Peyer's patch (tissue), 4 donors: ENCODE results near the gene ZNF541. TPM values are rescaled to one million over a fixed set of nuclear protein-coding genes. Genes with fewer than 3 reads are reported as not detected.

ENCODE experiments used
- DNase-seq, 3 donors: peaks; one replicate each; pipeline ENCODE4 v3.0.0-alpha.2; 2017 to 2019
- H3K27ac ChIP-seq, 4 donors: fragments of 200-600 bp; sonication (generic); one replicate each; pipeline ENCODE4 v1.5.1; 2016 to 2019
- H3K27me3 ChIP-seq, 2 donors: fragments of 200-600 bp; sonication (generic); one replicate each; pipeline ENCODE4 v1.5.1; 2019
- H3K36me3 ChIP-seq, 3 donors: fragments of 200-600 bp; sonication (generic); one replicate each; pipeline ENCODE4 v1.5.1; 2016 to 2019
- H3K4me1 ChIP-seq, 4 donors: fragments of 200-600 bp; sonication (generic); one replicate each; pipeline ENCODE4 v1.5.1; 2016 to 2019
- H3K4me3 ChIP-seq, 4 donors: fragments of 200-600 bp; sonication (generic); 1 replicate in 3 of 4; 2 replicates in 1 of 4; pipeline ENCODE4 v1.5.1; 2016 to 2019; ENCODE audit warnings: mild to moderate bottlenecking in 1 of 4
- H3K9me3 ChIP-seq, 4 donors: fragments of 200-600 bp; sonication (generic); one replicate each; pipeline ENCODE4 v1.5.1; 2016 to 2019; ENCODE audit warnings: mild to moderate bottlenecking in 1 of 4
- CTCF ChIP-seq, 6 experiments: fragments of 450-650 bp in 4 of 6; fragments of 200-600 bp in 2 of 6; sonication (generic) in 1 of 6; IDR thresholded peaks; one replicate each; pipeline ENCODE4 v1.5.1; 2017 to 2019; ENCODE audit warnings: antibody characterized with exemption in 6 of 6, mild to moderate bottlenecking in 3 of 6, moderate library complexity in 1 of 6
- POLR2A ChIP-seq, 2 donors: fragments of 450-650 bp; IDR thresholded peaks; one replicate each; pipeline ENCODE4 v1.5.1; 2017; ENCODE audit warnings: antibody characterized with exemption in 2 of 2, mild to moderate bottlenecking in 2 of 2, moderate library complexity in 2 of 2
- total RNA-seq, 4 donors: library from RNA; depleted of rRNA; stranded (reverse); fragments of >200 nt; gene quantifications; one replicate each; pipeline ENCODE4 v1.1.0, GENCODE V29; 2016

The ZNF541 gene
- total RNA-seq, 4 donors from 2014 or later = not detected

- H3K4me1 ChIP-seq = peaks cover 0 to 43% (median 14%) of the 10 kb centered on the region in 4 donors
Observed at GRCh38 chr19:47608969-47609905, 36.3 kb upstream of the ZNF541 start, which contains the start of gene BICRA. Gene BICRA, plus strand, starts transcription at chr19:47609134. Its CDS starts 64,441 bp downstream, at chr19:47673575.

GRCh38 chr19:47608074-47608918, 35.3 kb upstream of the ZNF541 start:
- H3K36me3 ChIP-seq = no peaks in the 10 kb centered on the region
- H3K27ac ChIP-seq = peak overlapping the region; percentile 94 to 98 (median 96)
- H3K4me1 ChIP-seq = peaks cover 0 to 41% (median 14%) of the 10 kb centered on the region in 4 donors
- H3K27me3 ChIP-seq = no peaks in the 10 kb centered on the region
- H3K9me3 ChIP-seq = no peaks in the 10 kb centered on the region
- peak; percentile 94 to 97 (median 96) for DNase-seq
- peak in 5 of 6 experiments; percentile 12 to 54 (median 46) for TF ChIP-seq CTCF (IDR thresholded peaks at IDR 0.05)
- peak; percentile 74 to 87 for TF ChIP-seq POLR2A (IDR thresholded peaks at IDR 0.05)
- peak overlapping the region; percentile 71 to 100 (median 90) for H3K4me3 ChIP-seq

More at GRCh38 chr19:47608969-47609905, 36.3 kb upstream of the ZNF541 start, which contains the start of gene BICRA:
- peak; percentile 16 to 37 for TF ChIP-seq POLR2A (IDR thresholded peaks at IDR 0.05)
- TF ChIP-seq CTCF (IDR thresholded peaks at IDR 0.05) = no peak
- peak; percentile 72 to 90 (median 90) for DNase-seq
- H3K4me3 ChIP-seq = peak within 1 kb of the TSS; percentile 71 to 100 (median 90)
- peak within 1 kb of the TSS; percentile 94 to 98 (median 96) for H3K27ac ChIP-seq
- no peaks in the 10 kb centered on the region for H3K9me3 ChIP-seq
- H3K27me3 ChIP-seq = no peaks in the 10 kb centered on the region
- H3K36me3 ChIP-seq = no peaks in the 10 kb centered on the region

- no peak for TF ChIP-seq CTCF (IDR thresholded peaks at IDR 0.05)
- TF ChIP-seq POLR2A (IDR thresholded peaks at IDR 0.05) = no peak
- DNase-seq = no peak
- no peaks in the 10 kb centered on the region for H3K9me3 ChIP-seq
- peak overlapping the region; percentile 94 to 98 (median 96) for H3K27ac ChIP-seq
- H3K27me3 ChIP-seq = no peaks in the 10 kb centered on the region
- H3K4me1 ChIP-seq = peaks cover 0 to 34% (median 14%) of the 10 kb centered on the region in 4 donors
- no peaks in the 10 kb centered on the region for H3K36me3 ChIP-seq
- H3K4me3 ChIP-seq = peak overlapping the region; percentile 71 to 100 (median 90)
Observed at GRCh38 chr19:47607564-47608073, 34.7 kb upstream of the ZNF541 start.

DNA sequence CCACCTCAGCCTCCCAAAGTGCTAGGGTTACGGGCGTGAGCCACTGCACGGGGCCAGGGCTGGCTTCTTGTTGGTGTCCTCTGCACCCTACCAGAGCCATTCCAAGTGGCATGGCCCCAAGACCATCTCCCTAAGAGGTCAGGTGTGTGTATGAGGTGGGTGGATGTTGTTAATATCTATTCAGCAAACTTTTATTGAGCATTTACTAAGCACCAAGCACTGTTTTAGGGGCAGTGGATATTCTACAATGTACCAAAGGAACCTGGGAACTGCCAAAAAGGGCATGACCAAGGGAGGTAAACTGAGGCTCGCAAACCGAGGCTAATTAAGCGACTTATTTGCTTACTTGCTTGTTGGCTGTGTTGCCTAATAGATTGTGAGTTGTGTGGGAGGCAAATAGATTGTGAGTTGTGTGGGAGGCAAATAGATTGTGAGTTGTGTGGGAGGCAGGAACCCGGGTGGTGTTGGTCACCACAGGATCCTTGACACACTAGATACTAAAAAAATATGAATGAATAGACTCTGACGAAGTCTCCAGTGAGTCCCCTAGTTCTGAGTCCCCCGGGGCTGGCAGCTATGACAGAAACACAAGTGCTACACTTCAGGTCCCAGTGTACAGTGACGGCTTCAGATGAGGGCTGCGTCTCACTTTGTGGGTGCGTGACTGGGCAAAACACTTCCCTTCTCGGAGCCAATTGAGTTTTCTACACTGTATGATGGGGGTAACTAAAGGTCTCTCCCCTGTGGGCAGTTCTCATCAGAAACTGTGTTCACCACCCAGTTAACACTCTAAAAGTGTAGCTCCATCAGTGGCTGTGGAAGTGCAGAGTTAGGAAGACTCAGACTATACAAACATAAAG, 31.0 kb upstream of the ZNF541 start:
- Histone ChIP-seq H3K36me3 (no peaks in the 10 kb centered on the region), H3K9me3 (no peaks in the 10 kb centered on the region), H3K27ac (no peak overlapping the region), H3K4me3 (no peak overlapping the region), H3K4me1 (peaks cover 0 to 31% (median 4%) of the 10 kb centered on the region in 4 donors), H3K27me3 (no peaks in the 10 kb centered on the region)
- TF ChIP-seq POLR2A (IDR thresholded peaks at IDR 0.05) (no peak), CTCF (IDR thresholded peaks at IDR 0.05) (no peak)
- no peak for DNase-seq
